Measurements from ENCODE around the gene ZNF548. TPM values are rescaled to one million over a fixed set of nuclear protein-coding genes. Genes with fewer than 3 reads are reported as not detected.

The ZNF548 gene
- total RNA-seq, 2 experiments from 2014 or later = 23.8 to 28.8 TPM

Other genes starting within 250 kb of the ZNF548 start
- gene ZIM3, start 244.7 kb upstream of the ZNF548 start, total RNA-seq = not detected
- not detected for gene DUXA, start 222.4 kb upstream of the ZNF548 start, total RNA-seq
- gene ZNF264, start 198.4 kb upstream of the ZNF548 start, total RNA-seq = 10 to 100 TPM; 27.5 to 40.4 TPM
- gene AURKC, start 158.8 kb upstream of the ZNF548 start, total RNA-seq = 1 to 10 TPM in 1 of 2 experiments, under 1 TPM in 1; 0.70 to 1.2 TPM
- gene ZNF805, start 149.2 kb upstream of the ZNF548 start, total RNA-seq = 10 to 100 TPM in 1 of 2 experiments, 1 to 10 TPM in 1; 9.4 to 11.3 TPM
- gene ZNF460, start 109.4 kb upstream of the ZNF548 start, total RNA-seq = 10 to 100 TPM; 55.2 to 67.2 TPM
- gene ZNF543, start 69.4 kb upstream of the ZNF548 start, total RNA-seq = 1 to 10 TPM; 8.8 to 9.4 TPM
- gene ZNF304, start 38.6 kb upstream of the ZNF548 start, total RNA-seq = 10 to 100 TPM in 1 of 2 experiments, 1 to 10 TPM in 1; 9.3 to 10.2 TPM
- gene TRAPPC2B, start 26.3 kb upstream of the ZNF548 start, total RNA-seq = 10 to 100 TPM in 1 of 2 experiments, 1 to 10 TPM in 1; 9.8 to 11.2 TPM
- 1 to 10 TPM; 3.5 to 4.4 TPM for gene ZNF547, start 26.3 kb upstream of the ZNF548 start, total RNA-seq
- gene ZNF17, start 21.3 kb downstream of the ZNF548 start, total RNA-seq = 10 to 100 TPM; 14.3 to 14.6 TPM
- 10 to 100 TPM; 13.1 to 13.3 TPM for gene ZNF749, start 45.5 kb downstream of the ZNF548 start, total RNA-seq
- under 1 TPM; 0.15 to 0.28 TPM for gene VN1R1, start 67.3 kb downstream of the ZNF548 start, total RNA-seq
- 1 to 10 TPM; 7.7 to 8.8 TPM for gene ZNF772, start 87.7 kb downstream of the ZNF548 start, total RNA-seq
- 10 to 100 TPM; 10.1 to 10.5 TPM for gene ZNF419, start 97.9 kb downstream of the ZNF548 start, total RNA-seq
- 1 to 10 TPM; 8.5 to 9.7 TPM for gene ZNF773, start 110.1 kb downstream of the ZNF548 start, total RNA-seq
- gene ZNF549, start 137.5 kb downstream of the ZNF548 start, total RNA-seq = 1 to 10 TPM; 6.6 to 6.7 TPM
- 10 to 100 TPM; 13.7 to 14.2 TPM for gene ZNF550, start 170.0 kb downstream of the ZNF548 start, total RNA-seq
- 1 to 10 TPM; 5.3 to 5.7 TPM for gene ZNF416, start 189.1 kb downstream of the ZNF548 start, total RNA-seq
- gene ZIK1, start 194.3 kb downstream of the ZNF548 start, total RNA-seq = 10 to 100 TPM; 10.6 to 11.5 TPM
- 10 to 100 TPM; 10.6 to 12.4 TPM for gene ZNF530, start 210.0 kb downstream of the ZNF548 start, total RNA-seq
- gene ZNF134, start 224.4 kb downstream of the ZNF548 start, total RNA-seq = 10 to 100 TPM; 17.8 to 19.0 TPM
- gene ZNF211, start 243.3 kb downstream of the ZNF548 start, total RNA-seq = 10 to 100 TPM; 14.2 to 15.1 TPM

All from activated CD8-positive, alpha-beta memory T cell treated with anti-CD3 and anti-CD28 coated beads, Interleukin-2, amount 10 ng/mL, durations not matched to agents 7 days and 5 days (primary cell).